H9 (cell line): ENCODE measurements around the gene GAS2L2. TPM values are rescaled to one million over a fixed set of nuclear protein-coding genes. Genes with fewer than 3 reads are reported as not detected.

Experiments
- DNase-seq: peaks from one replicate; pipeline ENCODE4 v3.0.0-alpha.2; 2017
- H2AFZ ChIP-seq: one replicate; pipeline ENCODE4 v1.6.1; 2013; ENCODE audit warnings: mild to moderate bottlenecking, low read length, control low read depth, moderate library complexity
- H2AK5ac ChIP-seq: 2 replicates; pipeline ENCODE4 v1.6.1; 2013; ENCODE audit warnings: low read length, control low read depth, mixed read lengths; ENCODE audit not compliant: insufficient read length
- H2BK120ac ChIP-seq: one replicate; pipeline ENCODE4 v1.6.1; 2013; ENCODE audit warnings: low read depth, mild to moderate bottlenecking, low read length, control low read depth, inconsistent platforms; ENCODE audit not compliant: poor library complexity, severe bottlenecking
- H2BK12ac ChIP-seq: 2 replicates; pipeline ENCODE4 v1.6.1; 2013; ENCODE audit warnings: low read length, control low read depth, mixed read lengths, low read depth; ENCODE audit not compliant: insufficient read length
- H2BK15ac ChIP-seq: 2 replicates; pipeline ENCODE4 v1.6.1; 2013; ENCODE audit warnings: low read depth, low read length, control low read depth
- H2BK20ac ChIP-seq: one replicate; pipeline ENCODE4 v1.6.1; 2013; ENCODE audit warnings: low read depth, mild to moderate bottlenecking, low read length, control low read depth, inconsistent platforms; ENCODE audit not compliant: poor library complexity, severe bottlenecking
- H2BK5ac ChIP-seq: 2 replicates; pipeline ENCODE4 v1.6.1; 2013; ENCODE audit warnings: low read length, control low read depth, mixed read lengths; ENCODE audit not compliant: insufficient read length
- H3K14ac ChIP-seq: 2 replicates; pipeline ENCODE4 v1.6.1; 2013; ENCODE audit warnings: low read length, control low read depth; ENCODE audit not compliant: insufficient read depth
- H3K18ac ChIP-seq: 2 replicates; pipeline ENCODE4 v1.6.1; 2013; ENCODE audit warnings: low read depth, mild to moderate bottlenecking, mixed read lengths, low read length, control low read depth; ENCODE audit not compliant: insufficient read length
- H3K23ac ChIP-seq: 2 replicates; pipeline ENCODE4 v1.6.1; 2013; ENCODE audit warnings: low read length, control low read depth, mixed read lengths, low read depth; ENCODE audit not compliant: insufficient read length
- H3K23me2 ChIP-seq: 2 replicates; pipeline ENCODE4 v1.6.1; 2013; ENCODE audit warnings: low read depth, mild to moderate bottlenecking, mixed read lengths, low read length, control low read depth; ENCODE audit not compliant: insufficient read length, poor library complexity, severe bottlenecking
- H3K27ac ChIP-seq: 2 replicates; pipeline ENCODE4 v1.5.1; 2013; ENCODE audit warnings: low read length, control low read depth, mixed read lengths, low read depth; ENCODE audit not compliant: insufficient read length
- H3K27me3 ChIP-seq: 2 replicates; pipeline ENCODE4 v1.6.1; 2013; ENCODE audit warnings: low read length, control low read depth, inconsistent platforms; ENCODE audit not compliant: insufficient read depth
- H3K4ac ChIP-seq: 2 replicates; pipeline ENCODE4 v1.6.1; 2013; ENCODE audit warnings: low read depth, mild to moderate bottlenecking, control low read depth, inconsistent platforms, low read length, moderate library complexity
- H3K4me1 ChIP-seq: 2 replicates; pipeline ENCODE4 v1.6.1; 2013; ENCODE audit warnings: low read length, control low read depth, inconsistent platforms; ENCODE audit not compliant: insufficient read depth
- H3K4me2 ChIP-seq: 2 replicates; pipeline ENCODE4 v1.6.1; 2013; ENCODE audit warnings: low read length, control low read depth, mixed read lengths; ENCODE audit not compliant: insufficient read length, insufficient read depth
- H3K56ac ChIP-seq: 2 replicates; pipeline ENCODE4 v1.6.1; 2013; ENCODE audit warnings: low read depth, mild to moderate bottlenecking, mixed read lengths, low read length, control low read depth; ENCODE audit not compliant: insufficient read length
- H3K79me1 ChIP-seq: 2 replicates; pipeline ENCODE4 v1.6.1; 2013; ENCODE audit warnings: low read depth, mild to moderate bottlenecking, moderate library complexity, low read length, control low read depth, inconsistent platforms; ENCODE audit not compliant: insufficient read depth, poor library complexity, severe bottlenecking
- H3K79me2 ChIP-seq: 2 replicates; pipeline ENCODE4 v1.6.1; 2013; ENCODE audit warnings: low read length, control low read depth, inconsistent platforms; ENCODE audit not compliant: insufficient read depth
- H3K9ac ChIP-seq: 2 replicates; pipeline ENCODE4 v1.6.1; 2013; ENCODE audit warnings: low read length, control low read depth, mixed read lengths; ENCODE audit not compliant: insufficient read length; ENCODE audit errors: extremely low read depth
- H3K9me3 ChIP-seq: one replicate; pipeline ENCODE4 v1.6.1; 2013; ENCODE audit warnings: low read depth, low read length, inconsistent platforms; ENCODE audit not compliant: control insufficient read depth
- H3T11ph ChIP-seq: one replicate; pipeline ENCODE4 v1.6.1; 2013; ENCODE audit warnings: mild to moderate bottlenecking, low read length, control low read depth, inconsistent platforms
- H4K20me1 ChIP-seq: one replicate; pipeline ENCODE4 v1.6.1; 2013; ENCODE audit not compliant: control insufficient read depth, insufficient read length, insufficient read depth
- H4K5ac ChIP-seq: 2 replicates; pipeline ENCODE4 v1.6.1; 2013; ENCODE audit warnings: low read depth, mild to moderate bottlenecking, mixed read lengths, low read length, control low read depth; ENCODE audit not compliant: insufficient read length
- H4K8ac ChIP-seq: replicated peaks from 2 replicates; pipeline ENCODE4 v1.6.1; 2013; ENCODE audit warnings: low read length, control low read depth, mixed read lengths, low read depth; ENCODE audit not compliant: insufficient read length
- H4K91ac ChIP-seq: 2 replicates; pipeline ENCODE4 v1.6.1; 2013; ENCODE audit warnings: low read depth, mild to moderate bottlenecking, moderate library complexity, mixed read lengths, low read length, control low read depth; ENCODE audit not compliant: insufficient read length
- H3K27ac Mint-ChIP-seq, 3 experiments: 2 replicates in 2 of 3; 3 replicates in 1 of 3; pipeline ENCODE4 v1.8.0; 2020 to 2021; ENCODE audit warnings: mixed read lengths in 3 of 3, mild to moderate bottlenecking in 1 of 3, moderate library complexity in 1 of 3
- H3K27me3 Mint-ChIP-seq: 2 replicates; pipeline ENCODE4 v1.8.0; 2021; ENCODE audit warnings: low read depth, mild to moderate bottlenecking, moderate library complexity, mixed read lengths
- H3K36me3 Mint-ChIP-seq, 3 experiments: 2 replicates in 2 of 3; 3 replicates in 1 of 3; pipeline ENCODE4 v1.8.0; 2020 to 2021; ENCODE audit warnings: low read depth in 3 of 3, mixed read lengths in 3 of 3; ENCODE audit not compliant: insufficient read depth in 1 of 3
- H3K4me1 Mint-ChIP-seq, 2 experiments: 2 replicates each; pipeline ENCODE4 v1.8.0; 2020; ENCODE audit warnings: mixed read lengths in 2 of 2
- H3K4me3 Mint-ChIP-seq, 2 experiments: 2 replicates in 1 of 2; 3 replicates in 1 of 2; pipeline ENCODE4 v1.8.0; 2020 to 2021; ENCODE audit warnings: mild to moderate bottlenecking in 2 of 2, mixed read lengths in 2 of 2, moderate library complexity in 1 of 2
- H3K9me3 Mint-ChIP-seq, 2 experiments: 2 replicates in 1 of 2; 3 replicates in 1 of 2; pipeline ENCODE4 v1.8.0; 2020; ENCODE audit warnings: mild to moderate bottlenecking in 2 of 2, mixed read lengths in 2 of 2, moderate library complexity in 1 of 2
- CTCF ChIP-seq: fragments of 200-600 bp; sonication (generic); conservative IDR thresholded peaks from 3 replicates; pipeline ENCODE4 v1.8.0; 2021; ENCODE audit warnings: antibody characterized with exemption, mild to moderate bottlenecking
- WGBS: extraction: QIAGEN DNeasy Blood & Tissue Kit; methylation state at CpG from one replicate; pipeline ENCODE4 v1.1.7; 2013; ENCODE audit warnings: missing lambda C conversion rate, low lambda C conversion rate, mixed read lengths; ENCODE audit not compliant: insufficient read length; ENCODE audit errors: extremely low coverage; 5-methylcytosine and 5-hydroxymethylcytosine counted together
- total RNA-seq: library from RNA; stranded (reverse); gene quantifications from 2 replicates; pipeline ENCODE4 v1.2.1, GENCODE V29; 2021

The GAS2L2 gene
- total RNA-seq, 1 experiment from 2014 or later = not detected

GRCh38 chr17:35708149-35708548 is 44.9 kb downstream of the GAS2L2 start:
- H2BK120ac ChIP-seq = no peak overlapping the region
- no peaks in the 10 kb centered on the region for H3K4me1 ChIP-seq
- H3K4ac ChIP-seq = no peak overlapping the region
- no peak overlapping the region for H2BK5ac ChIP-seq
- no peak for DNase-seq
- H3K4me2 ChIP-seq = no peak overlapping the region
- no peaks in the 10 kb centered on the region for H3K9me3 ChIP-seq
- no peaks in the 10 kb centered on the region for H3K27me3 ChIP-seq
- H2AK5ac ChIP-seq = no peak overlapping the region
- no peak overlapping the region for H4K91ac ChIP-seq
- Mint-ChIP-seq H3K4me3 (no peak overlapping the region), H3K4me1 (no peaks in the 10 kb centered on the region), H3K27ac (no peak overlapping the region), H3K27me3 (no peaks in the 10 kb centered on the region), H3K36me3 (peaks cover 10 to 30% (median 25%) of the 10 kb centered on the region in 3 experiments; a peak in 6 of 7 replicates), H3K9me3 (no peaks in the 10 kb centered on the region)
- no peak overlapping the region for H4K5ac ChIP-seq
- H4K20me1 ChIP-seq = no peaks in the 10 kb centered on the region
- H2AFZ ChIP-seq = no peak overlapping the region
- H3K23me2 ChIP-seq = no peaks in the 10 kb centered on the region
- WGBS = no CpG with 5 or more reads among the region's 3 CpGs
- H2BK20ac ChIP-seq = no peak overlapping the region
- H3K14ac ChIP-seq = no peak overlapping the region
- H3K79me1 ChIP-seq = no peaks in the 10 kb centered on the region
- no peak for TF ChIP-seq CTCF
- no peak overlapping the region for H2BK12ac ChIP-seq
- no peak overlapping the region for H3K27ac ChIP-seq
- H3K23ac ChIP-seq = no peak overlapping the region
- H3K9ac ChIP-seq = no peak overlapping the region
- H4K8ac ChIP-seq = no peak overlapping the region
- no peak overlapping the region for H3K18ac ChIP-seq
- no peaks in the 10 kb centered on the region for H3K79me2 ChIP-seq
- H2BK15ac ChIP-seq = no peak overlapping the region
- no peak overlapping the region for H3T11ph ChIP-seq
- H3K56ac ChIP-seq = no peak overlapping the region
